Inferior parietal cortex (tissue), 1 donor: Measurements from ENCODE around the gene STRC.
"Not testable (repeated sequence)": the region's sequence is repeated elsewhere in the genome, so short reads cannot be mapped to it uniquely, and the experiment has no call there.

Experiments used
- DNase-seq: peaks from one replicate; pipeline ENCODE4 v3.0.0-alpha.2; 2016; ENCODE audit errors: extremely low spot score

Gene STRC

DNA sequence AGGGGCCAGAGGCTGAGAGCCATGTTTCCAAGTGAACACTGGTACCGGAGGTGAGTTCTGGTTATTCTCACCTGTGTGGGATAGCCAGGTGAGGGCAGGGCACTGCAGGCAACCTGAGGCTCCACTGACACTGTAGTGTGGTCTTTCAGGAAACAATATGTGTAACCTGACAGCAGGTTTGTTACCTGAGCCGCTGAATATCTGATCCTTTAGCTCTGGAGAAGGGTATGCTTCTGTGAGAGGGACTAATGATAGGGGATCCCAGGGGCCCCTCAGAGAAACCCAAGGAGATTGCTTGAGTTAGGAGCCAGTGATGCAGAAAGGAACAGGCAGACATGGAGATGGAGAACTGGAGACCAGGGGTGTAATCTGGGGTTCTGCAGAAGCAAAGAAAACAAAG, at the start of gene STRC:
TSS of gene STRC (minus strand) at position 101 of the 400 bp plus-strand sequence. CDS start at position 23, 78 bp downstream.
- DNase-seq: not testable (repeated sequence)

DNA sequence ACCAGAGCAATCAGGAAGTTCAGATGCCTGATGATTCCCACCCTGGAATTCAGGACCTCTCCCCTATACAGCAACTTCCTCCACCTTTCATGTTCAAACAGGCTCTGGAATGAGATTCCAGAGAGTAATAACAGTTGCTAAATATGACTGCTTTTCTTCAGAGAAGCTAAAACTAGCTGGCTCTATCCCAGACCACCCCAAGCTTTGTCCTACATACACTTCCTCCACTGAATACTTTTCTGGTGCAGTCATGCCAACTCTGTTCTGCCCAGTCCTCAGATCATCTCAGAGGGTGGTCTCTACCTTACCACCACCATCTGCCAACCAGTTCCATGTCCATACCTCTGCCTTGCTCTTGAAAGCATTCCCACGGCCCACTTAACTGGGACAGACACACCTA, 47.6 kb upstream of the STRC start:
- DNase-seq: not testable (repeated sequence)

DNA sequence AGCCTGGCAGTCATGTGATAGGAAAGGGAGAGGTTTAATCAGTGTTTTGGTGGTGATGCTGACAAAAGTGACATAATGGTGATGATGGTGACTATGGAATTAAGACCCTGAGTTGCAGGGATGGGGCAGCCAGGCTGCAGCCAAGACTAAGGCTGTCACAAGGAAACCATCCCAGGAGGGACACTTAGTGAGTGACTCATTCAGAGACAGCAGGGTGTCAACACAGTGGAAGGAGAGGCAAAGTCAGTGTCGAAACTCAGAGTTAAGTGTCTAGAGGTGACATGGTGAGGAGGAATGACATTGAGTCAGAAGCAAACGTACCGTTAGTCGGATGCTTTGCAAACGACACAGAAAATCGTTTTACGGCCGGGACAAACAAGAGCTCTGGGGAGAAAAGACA, 44.7 kb upstream of the STRC start:
- DNase-seq: not testable (repeated sequence)

DNA sequence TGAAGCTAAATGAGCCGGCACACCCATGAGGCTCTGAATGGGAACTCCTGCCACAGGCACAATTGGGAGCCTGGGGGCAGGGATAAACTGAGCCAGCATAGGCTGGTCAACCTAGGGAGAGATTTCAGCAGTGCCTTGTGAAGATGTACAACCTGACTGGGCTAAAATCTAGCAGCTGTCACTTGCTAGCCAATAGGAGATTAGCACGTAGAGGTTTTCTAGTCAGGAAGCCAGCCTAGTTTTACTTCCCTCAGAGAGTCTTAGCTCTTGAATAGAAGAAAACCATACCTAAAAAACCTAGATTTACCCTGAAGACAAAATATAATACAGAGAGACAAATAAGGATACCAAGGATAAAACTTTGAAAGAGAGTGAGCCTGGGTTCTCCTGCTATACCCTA, 43.7 kb upstream of the STRC start:
- not testable (repeated sequence) for DNase-seq

DNA sequence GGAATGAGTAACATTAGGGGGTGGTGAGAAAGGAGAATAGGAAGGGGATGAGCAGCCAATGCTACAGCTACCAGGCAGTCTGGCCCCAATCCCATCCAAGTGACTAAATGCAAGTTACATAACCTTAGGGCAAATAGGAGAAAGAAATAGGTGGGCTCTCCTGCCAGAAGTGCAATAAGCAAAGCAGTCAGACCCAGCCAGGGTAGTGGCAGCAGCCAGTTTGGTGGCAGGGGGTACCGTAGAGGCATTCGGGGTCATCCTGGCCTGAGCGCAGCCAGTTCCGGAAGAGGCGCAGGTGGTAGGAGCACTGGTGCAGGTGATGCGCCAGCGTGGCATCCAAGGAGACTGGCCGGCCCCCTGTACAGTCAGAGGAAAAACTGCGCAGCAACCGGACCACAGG, 41.1 kb upstream of the STRC start:
- DNase-seq: not testable (repeated sequence)

DNA sequence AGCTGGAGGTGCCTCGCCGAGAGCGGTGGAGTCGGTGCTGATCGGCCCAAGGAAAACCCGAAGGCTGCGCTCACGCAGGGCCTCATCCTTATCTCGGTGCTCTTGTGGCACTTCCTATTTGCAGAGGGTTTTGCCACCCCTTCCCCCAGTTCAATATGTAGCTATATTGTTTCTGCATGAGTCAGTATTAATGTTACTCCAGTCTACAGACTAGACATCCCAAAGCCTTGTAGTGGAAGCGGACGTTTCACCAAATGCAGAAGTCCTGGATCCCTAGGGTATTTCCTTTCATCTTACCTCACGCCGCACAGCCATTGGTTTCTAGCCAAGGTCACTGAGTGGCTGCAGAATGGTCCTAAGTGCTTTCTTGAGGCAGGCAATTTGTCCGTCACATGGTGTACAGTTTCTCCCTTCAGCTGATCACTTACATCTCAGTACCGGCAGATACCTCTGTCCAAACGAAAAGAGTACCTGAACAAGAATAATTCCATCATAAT, 30.9 kb upstream of the STRC start:
- DNase-seq: not testable (repeated sequence)

DNA sequence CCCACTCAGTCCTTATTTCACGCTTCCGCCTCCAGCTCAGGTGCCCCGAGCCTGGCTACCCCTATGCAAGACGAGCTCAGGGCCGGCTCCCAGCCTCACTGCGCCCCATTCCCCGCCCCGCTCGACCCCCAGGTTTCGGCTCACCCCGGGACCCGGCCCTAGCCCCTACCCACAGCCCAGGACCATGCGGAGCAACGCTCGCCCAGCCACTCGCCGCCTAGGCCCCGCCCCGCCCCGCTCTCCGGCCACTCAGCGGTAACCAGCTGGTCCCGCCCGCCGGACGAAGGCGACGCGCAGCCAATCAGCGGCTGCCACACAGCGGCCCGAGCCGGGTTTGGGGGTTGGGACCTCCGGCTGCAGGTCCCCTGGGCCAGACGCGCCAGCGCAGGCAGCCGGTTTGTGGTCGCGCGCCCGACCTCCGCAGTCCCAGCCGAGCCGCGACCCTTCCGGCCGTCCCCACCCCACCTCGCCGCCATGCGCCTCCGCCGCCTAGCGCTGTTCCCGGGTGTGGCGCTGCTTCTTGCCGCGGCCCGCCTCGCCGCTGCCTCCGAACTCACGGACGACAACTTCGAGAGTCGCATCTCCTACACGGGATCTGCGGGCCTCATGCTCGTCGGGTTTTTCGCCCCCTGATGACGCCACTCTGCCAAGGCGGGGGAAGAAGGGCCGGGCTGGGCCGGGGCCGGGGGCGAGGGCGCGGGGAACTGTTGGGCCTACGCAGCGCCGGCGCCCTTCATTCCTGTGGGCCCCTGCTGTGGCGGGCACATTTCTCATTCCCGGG, 30.2 kb upstream of the STRC start, which contains the start of gene CATSPER2:
TSS of gene CATSPER2 (minus strand) at position 196 of the 781 bp plus-strand sequence. CDS start 783 bp downstream, outside the sequence.
- no peak for DNase-seq

DNA sequence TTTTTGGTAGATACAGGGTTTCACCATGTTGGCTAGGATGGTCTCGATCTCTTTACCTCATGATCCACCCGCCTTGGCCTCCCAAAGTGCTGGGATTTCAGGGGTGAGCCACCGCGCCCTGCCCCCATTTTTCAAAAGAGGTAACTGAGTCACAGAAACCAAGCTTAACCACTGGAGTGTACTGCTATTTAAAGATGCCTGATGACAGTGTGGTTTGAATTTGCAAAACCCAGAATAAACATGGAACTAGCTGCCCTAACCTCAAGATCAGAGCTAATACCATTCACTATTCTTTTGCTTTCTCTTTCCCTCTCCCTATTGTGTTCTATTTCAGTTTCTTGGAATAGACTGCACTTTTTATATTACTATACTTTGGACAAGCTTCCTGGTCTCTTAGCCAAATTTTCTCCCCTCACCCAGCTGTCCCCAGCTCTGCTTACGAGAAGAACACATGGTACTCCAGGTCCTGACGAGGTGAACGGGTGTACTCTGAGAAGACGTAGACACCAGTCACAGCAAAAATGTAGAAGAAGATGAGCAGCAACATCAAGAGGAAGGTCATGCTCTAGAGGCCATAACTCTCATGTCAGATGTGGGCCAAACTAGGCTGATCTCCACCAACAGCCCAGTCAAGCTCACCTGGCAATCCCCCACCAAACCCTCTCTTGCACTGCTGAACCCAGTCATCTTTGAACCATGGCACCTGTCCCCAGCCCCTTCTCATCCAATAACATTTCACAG, 20.0 kb upstream of the STRC start:
- not testable (repeated sequence) for DNase-seq

DNA sequence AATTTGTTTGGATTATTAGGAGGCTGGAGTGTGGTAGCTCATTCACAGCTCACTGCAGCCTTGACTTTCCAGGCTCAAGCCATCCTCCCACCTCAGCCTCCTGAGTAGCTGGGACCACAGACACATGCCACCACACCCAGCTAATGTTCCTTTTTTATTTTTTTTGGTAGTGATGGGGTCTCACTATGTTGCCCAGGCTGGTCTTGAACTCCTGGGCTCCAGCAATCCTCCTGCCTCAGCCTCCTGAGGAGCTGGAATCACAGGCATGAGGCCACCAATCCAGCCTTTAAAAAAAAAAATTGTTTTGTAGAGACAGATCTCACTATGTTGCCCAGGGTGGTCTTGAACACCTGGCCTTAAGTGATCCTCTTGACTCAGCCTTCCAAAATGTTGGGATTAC, 8.3 kb upstream of the STRC start:
- not testable (repeated sequence) for DNase-seq

DNA sequence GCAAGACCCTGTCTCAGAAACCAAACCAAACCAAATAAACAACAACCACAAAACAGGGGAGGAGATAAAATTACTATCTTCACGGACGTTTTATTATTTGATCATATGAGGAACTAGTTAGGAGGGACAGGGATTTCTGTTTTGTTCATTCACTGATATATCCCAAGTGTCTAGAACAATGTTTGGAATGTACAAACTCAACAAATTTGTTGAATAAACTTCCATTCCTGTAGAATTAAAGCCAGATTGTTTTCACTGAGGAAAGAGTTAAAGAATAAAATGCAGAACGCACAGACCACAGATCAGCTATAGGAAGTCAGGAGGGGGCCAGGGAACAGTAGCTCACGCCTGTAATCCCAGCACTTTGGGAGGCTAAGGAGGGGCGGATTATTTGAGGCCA, 6.5 kb upstream of the STRC start:
- no peak for DNase-seq

DNA sequence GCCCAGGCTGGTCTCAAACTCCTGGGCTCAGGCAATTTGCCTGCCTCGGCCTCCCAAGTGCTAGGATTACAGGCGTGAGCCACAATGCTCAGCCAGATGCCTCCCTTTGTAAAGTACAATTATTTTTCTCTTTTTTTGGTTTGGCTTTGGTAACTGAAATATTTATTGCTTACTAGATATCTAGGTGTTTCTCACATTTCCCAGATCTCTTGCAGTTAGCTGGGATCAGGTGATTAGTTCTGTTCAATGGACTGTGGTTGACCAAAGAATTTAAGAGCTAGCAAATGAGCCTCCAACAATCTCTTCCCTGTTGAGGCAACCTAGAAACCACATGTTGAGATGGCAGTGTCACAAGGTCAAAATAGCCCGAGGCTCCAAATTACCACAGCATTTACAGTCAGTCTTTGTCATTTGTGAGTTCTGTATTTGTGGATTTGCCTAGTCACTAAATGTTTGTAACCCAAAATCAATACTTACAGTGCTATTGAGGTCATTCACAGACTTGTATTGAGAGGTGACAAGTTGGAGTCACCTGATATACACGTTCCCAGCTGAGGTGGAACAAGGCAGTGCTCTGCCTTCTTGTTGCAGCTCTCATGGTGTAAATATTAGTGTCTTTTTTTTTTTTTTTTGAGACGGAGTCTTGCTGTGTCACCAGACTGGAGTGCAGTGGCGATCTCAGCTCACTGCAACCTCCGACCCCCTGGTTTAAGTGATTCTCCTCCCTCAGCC, 3.6 kb upstream of the STRC start:
- not testable (repeated sequence) for DNase-seq

DNA sequence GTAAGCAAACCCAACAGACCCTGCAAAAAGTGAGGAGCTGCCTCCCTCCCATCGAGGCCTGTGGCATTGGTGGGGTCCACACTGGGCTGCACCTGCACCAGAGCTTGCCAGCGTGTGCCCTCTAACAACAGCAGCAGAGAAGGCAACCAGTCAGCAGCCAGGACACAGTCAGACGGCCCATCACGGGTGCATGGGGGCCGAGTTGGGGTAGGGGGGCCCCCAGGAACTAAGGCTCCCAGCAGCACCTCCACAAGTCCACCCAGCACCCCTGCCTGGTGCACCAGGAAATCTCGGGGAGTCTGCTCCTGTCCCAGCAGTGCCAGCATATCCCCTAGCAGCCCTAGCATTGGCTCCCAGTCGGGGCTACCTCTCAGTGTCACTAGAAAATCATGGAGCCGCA, 850 bp downstream of the STRC start:
- DNase-seq: not testable (repeated sequence)

DNA sequence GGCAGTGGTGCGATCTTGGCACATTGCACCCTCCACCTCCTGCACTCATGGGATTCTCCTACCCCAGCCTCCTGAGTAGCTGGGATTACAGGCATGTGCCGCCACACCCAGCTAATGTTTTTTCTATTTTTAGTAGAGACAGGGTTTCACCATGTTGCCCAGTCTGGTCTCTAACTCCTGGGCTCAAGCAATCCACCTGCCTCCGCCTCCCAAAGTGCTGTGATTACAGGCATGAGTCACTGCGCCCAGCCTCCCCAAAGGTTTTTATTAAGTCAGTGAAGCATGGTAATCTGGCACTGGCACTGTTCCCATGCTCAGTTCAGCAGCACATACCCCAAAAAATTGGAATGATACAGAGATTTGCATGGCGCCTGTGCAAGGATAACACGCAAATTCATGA, 16.4 kb downstream of the STRC start:
- DNase-seq: not testable (repeated sequence)

DNA sequence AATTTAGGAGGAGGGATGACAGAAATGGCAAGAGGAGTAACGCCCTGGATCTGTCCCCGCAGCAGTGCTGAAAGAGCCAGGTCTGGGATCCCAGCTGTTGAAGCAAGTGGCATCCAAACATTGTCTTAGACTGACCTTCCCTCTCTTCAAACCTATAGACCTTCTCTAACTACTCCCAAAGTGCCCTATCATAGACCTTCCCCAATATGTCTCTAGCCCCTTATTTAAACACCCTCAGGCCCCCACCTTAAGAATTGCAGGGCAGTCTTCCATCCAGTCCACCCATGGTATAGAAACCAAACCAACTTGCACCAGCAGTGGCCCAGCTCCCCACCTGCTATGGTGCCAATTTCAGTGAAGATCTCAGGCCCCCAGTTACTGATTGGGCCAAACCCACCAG, 18.4 kb downstream of the STRC start:
- DNase-seq: not testable (repeated sequence)

DNA sequence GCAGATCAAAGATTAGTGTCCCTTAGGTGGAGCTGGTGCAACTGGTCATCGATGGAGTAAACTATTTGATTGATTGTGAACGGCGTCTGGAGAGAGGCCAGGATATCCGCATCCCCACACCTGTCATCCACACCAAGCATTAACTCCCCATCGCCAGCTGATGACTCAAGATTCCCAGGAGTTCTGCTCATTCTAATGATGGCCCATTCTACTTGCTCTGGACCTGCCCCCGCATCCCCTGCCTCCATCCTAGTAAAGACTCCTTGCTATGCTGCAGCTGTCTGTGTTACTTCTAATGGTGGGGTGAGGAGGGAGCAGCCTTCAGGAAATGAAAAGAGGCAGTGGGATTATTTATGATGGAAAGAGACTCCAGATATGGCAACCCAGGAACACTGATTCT, 19.5 kb downstream of the STRC start:
- DNase-seq: not testable (repeated sequence)

DNA sequence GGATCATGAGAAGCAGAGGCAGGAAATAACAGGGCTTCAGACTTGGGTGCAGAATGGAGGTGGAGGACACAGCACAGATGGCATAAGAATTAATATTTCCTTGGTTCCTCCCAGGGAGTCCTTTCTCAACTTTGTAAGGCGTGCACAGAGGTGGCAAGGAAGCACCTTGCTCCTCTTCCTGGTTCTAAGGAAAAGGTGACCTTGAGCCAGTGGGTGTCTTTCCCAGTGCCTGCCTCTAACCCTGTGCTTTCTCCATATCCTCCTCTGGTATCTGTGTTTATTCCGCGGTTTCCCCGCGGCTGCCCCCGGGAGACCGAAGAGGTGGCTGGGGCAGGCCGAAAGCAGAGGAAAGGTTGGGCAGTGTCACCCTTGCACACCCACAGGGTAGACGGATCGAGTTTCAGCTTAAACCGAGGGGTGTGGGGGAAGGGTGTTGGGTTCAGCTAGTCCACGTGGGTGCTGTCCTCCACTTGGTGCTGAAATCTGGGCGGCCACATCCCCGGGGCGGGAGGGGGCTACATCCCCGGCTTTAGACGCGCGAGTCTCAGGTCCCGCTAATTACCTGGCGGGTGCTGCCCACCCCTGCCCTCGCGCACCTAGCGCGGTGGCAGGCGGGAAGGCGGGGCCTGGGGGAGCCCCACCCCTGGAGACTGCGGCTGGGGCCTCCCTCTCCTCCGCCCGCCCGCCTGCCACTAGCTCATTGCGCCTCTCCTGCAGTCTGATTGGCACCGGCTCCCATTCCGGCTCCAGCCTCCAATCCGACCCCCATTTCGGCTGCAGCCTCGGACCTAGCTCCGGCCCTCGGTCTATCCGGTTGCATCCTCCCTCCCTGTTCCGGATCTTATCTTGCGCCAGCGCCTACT, 25.0 kb downstream of the STRC start, which contains the start of gene CKMT1B:
TSS of gene CKMT1B (plus strand) at position 700 of the 863 bp plus-strand sequence. CDS start 192 bp downstream, outside the sequence.
- not testable (repeated sequence) for DNase-seq

DNA sequence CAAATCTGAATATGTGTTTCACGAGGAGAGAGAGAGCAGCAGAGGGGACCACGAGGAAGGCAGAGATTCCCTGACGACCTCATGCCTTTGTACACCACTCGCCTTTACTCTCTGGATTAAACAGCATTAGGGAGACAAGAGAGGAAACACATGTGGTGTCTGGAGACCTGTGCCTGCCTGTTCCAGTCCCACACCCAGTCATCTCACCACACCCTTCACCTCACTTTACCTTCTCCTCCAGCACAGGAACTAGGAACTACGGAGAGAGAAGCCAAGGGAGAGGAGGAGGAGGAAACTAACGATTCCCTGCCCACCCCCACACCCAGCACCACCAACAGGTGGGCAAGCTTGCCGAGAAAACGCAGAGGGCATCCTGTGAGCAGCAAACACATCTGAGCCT, 25.8 kb downstream of the STRC start:
- DNase-seq: not testable (repeated sequence)

DNA sequence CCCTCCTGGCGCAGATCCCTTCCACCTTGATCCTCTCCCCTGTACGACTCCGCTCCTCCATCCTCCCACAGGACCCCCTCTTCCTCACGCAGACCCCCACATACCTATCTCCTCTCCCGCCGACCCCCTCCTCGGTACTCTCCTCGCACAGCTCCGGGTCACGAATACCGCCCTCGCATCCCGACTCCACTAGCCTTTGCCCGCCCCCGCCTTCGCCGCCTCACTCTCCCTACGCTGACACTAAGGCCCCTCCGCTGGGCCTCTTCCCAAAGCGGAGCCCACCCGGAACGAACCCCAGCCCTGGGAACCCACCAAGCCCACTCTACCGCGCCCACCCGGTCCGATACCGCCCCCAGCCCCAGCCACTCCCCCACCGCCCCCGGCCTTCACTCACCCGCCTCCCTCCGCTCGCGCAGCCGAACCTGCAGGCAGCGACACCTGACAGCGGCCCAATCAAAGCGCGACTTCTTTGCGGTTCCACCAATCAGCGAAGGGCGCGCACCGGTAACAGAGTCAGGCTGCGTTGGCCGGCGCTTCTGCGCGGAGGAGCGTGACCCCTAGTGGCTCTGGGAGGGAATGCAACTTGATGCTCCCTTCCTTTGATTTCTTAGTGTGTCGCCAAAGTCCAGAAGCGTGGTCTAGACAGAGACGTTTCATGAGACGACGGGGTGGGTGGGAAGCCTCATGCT, 28.7 kb downstream of the STRC start, which contains the start of gene PPIP5K1:
TSS of gene PPIP5K1 (minus strand) at position 431 of the 689 bp plus-strand sequence. CDS start 5,704 bp downstream, outside the sequence.
- not testable (repeated sequence) for DNase-seq

DNA sequence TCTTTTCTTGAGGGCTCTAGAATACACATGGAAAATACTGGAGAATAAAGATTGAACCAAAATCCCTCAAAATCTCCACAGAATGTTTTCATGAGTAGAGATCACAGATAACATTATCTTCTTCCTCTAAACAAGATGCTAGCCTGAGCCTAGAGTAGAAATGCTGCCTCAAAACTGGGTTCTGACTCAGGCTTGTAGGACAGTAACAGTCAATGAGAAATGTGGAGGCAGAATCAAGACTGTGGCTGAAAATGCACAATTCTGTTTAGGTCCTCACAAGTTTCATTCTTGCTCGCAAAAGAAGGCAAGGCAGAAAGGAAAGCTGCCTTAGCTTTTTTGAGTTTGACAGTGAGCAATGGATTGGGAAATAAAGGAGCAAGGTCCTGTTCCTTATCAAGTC, 44.0 kb downstream of the STRC start:
- not testable (repeated sequence) for DNase-seq

DNA sequence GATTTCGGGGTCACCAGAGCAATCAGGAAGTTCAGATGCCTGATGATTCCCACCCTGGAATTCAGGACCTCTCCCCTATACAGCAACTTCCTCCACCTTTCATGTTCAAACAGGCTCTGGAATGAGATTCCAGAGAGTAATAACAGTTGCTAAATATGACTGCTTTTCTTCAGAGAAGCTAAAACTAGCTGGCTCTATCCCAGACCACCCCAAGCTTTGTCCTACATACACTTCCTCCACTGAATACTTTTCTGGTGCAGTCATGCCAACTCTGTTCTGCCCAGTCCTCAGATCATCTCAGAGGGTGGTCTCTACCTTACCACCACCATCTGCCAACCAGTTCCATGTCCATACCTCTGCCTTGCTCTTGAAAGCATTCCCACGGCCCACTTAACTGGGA, 52.0 kb downstream of the STRC start:
- not testable (repeated sequence) for DNase-seq
